NB4 (cell line): ENCODE data around the gene LSM2.
"Not testable (repeated sequence)": the region's sequence is repeated elsewhere in the genome, so short reads cannot be mapped to it uniquely, and the experiment has no call there.

Experiments used
- DNase-seq: peaks from one replicate; pipeline ENCODE4 v3.0.0; 2010; ENCODE audit warnings: low read depth
- H3K4me3 ChIP-seq: one replicate; pipeline ENCODE4 v1.5.1; 2011; ENCODE audit warnings: mild to moderate bottlenecking, low read depth, low read length, moderate library complexity
- CTCF ChIP-seq: IDR thresholded peaks from one replicate; pipeline ENCODE4 v1.5.1; 2012; ENCODE audit warnings: low read depth, low read length
- MAX ChIP-seq: IDR thresholded peaks from 2 replicates; pipeline ENCODE4 v1.6.1; 2011; ENCODE audit warnings: low read depth, low read length
- MYC ChIP-seq: IDR thresholded peaks from 2 replicates; pipeline ENCODE4 v1.6.1; 2011; ENCODE audit warnings: low read depth, low read length
- POLR2A ChIP-seq: IDR thresholded peaks from 2 replicates; pipeline ENCODE4 v1.6.1; 2011; ENCODE audit warnings: mild to moderate bottlenecking; ENCODE audit not compliant: insufficient read length; ENCODE audit errors: extremely low read depth

Gene LSM2

GRCh38 chr6:31806470-31807272 is at the start of gene LSM2:
TSS of gene LSM2 (minus strand) at chr6:31806966. CDS start at chr6:31806757, 209 bp downstream.
- TF ChIP-seq POLR2A (peak; percentile 92), MAX (peak; percentile 78), CTCF (peak; percentile 24), MYC (peak; percentile 82)
- H3K4me3 ChIP-seq = peak within 1 kb of the TSS; percentile 88
- peak; percentile 97 for DNase-seq

- H3K4me3 ChIP-seq, DNase-seq: not testable (repeated sequence)
Observed at GRCh38 chr6:31851980-31852718, 45.4 kb upstream of the LSM2 start.

GRCh38 chr6:31851485-31851832 is 44.7 kb upstream of the LSM2 start:
- TF ChIP-seq POLR2A (no peak), MYC (no peak), CTCF (no peak), MAX (no peak)
- no peak for DNase-seq
- no peak overlapping the region for H3K4me3 ChIP-seq

GRCh38 chr6:31850765-31851484 is 44.2 kb upstream of the LSM2 start:
- TF ChIP-seq MAX = no peak
- TF ChIP-seq MYC = no peak
- TF ChIP-seq POLR2A = no peak
- TF ChIP-seq CTCF = no peak
- no peak for DNase-seq
- H3K4me3 ChIP-seq = no peak overlapping the region

GRCh38 chr6:31847276-31847978 is 40.7 kb upstream of the LSM2 start:
- H3K4me3 ChIP-seq = no peak overlapping the region
- no peak for DNase-seq
- TF ChIP-seq MYC = no peak
- no peak for TF ChIP-seq MAX
- TF ChIP-seq POLR2A = no peak
- no peak for TF ChIP-seq CTCF

- TF ChIP-seq MYC (no peak), CTCF (no peak), MAX (no peak), POLR2A (no peak)
- no peak overlapping the region for H3K4me3 ChIP-seq
- no peak for DNase-seq
Observed at GRCh38 chr6:31844507-31844906, 37.7 kb upstream of the LSM2 start.
